HCT116 (cell line): ENCODE data around the gene PLD5.
"Not testable (repeated sequence)": the region's sequence is repeated elsewhere in the genome, so short reads cannot be mapped to it uniquely, and the experiment has no call there.

ENCODE experiments used
- CTCF ChIP-seq, 3 experiments: fragments of 200-600 bp in 1 of 3; sonication (generic) in 1 of 3; IDR thresholded peaks in 2 of 3; conservative IDR thresholded peaks in 1 of 3; 2 replicates each; pipeline ENCODE4 v1.5.1; 2012 to 2017; ENCODE audit warnings: low read depth in 2 of 3, low read length in 2 of 3, antibody characterized with exemption in 1 of 3, borderline replicate concordance in 1 of 3, control low read depth in 1 of 3, mild to moderate bottlenecking in 1 of 3, mixed read lengths in 1 of 3, mixed run types in 1 of 3, moderate library complexity in 1 of 3; ENCODE audit not compliant: insufficient read depth in 1 of 3
- EGR1 ChIP-seq: IDR thresholded peaks from 2 replicates; pipeline ENCODE4 v1.6.1; 2012; ENCODE audit warnings: low read depth
- EZH2 ChIP-seq: fragments of 200-600 bp; sonication (generic); IDR thresholded peaks from 2 replicates; pipeline ENCODE4 v1.6.1; 2017; ENCODE audit warnings: antibody characterized with exemption, mixed run types
- MAX ChIP-seq: IDR thresholded peaks from 2 replicates; pipeline ENCODE4 v1.6.1; 2012
- POLR2A ChIP-seq: IDR thresholded peaks from 2 replicates; pipeline ENCODE4 v1.7.0; 2011; ENCODE audit warnings: borderline replicate concordance; ENCODE audit not compliant: insufficient read depth, insufficient read length; ENCODE audit errors: extremely low read depth
- POLR2AphosphoS5 ChIP-seq: IDR thresholded peaks from 2 replicates; pipeline ENCODE4 v1.6.1; 2011; ENCODE audit warnings: mild to moderate bottlenecking, low read depth, low read length, moderate library complexity
- RAD21 ChIP-seq: IDR thresholded peaks from 2 replicates; pipeline ENCODE4 v1.6.1; 2012; ENCODE audit warnings: low read depth, mild to moderate bottlenecking
- REST ChIP-seq: IDR thresholded peaks from 2 replicates; pipeline ENCODE4 v1.6.1; 2012; ENCODE audit warnings: low read depth
- SIN3A ChIP-seq: IDR thresholded peaks from 2 replicates; pipeline ENCODE4 v1.6.1; 2012; ENCODE audit warnings: low read depth
- SP1 ChIP-seq: IDR thresholded peaks from 2 replicates; pipeline ENCODE4 v1.6.1; 2012; ENCODE audit warnings: low read depth
- SRF ChIP-seq: IDR thresholded peaks from 2 replicates; pipeline ENCODE4 v1.6.1; 2012; ENCODE audit warnings: low read depth
- TCF7L2 ChIP-seq: IDR thresholded peaks from 2 replicates; pipeline ENCODE4 v1.7.0; 2011; ENCODE audit warnings: borderline replicate concordance, inconsistent platforms; ENCODE audit not compliant: insufficient read depth, insufficient read length; ENCODE audit errors: extremely low read depth

GRCh38 chr1:242058181-242058580 lies 466.3 kb downstream of the PLD5 start:
- TF ChIP-seq CTCF (IDR thresholded peaks at IDR 0.05 in 2 of 3, conservative IDR thresholded peaks at IDR 0.05 in 1 of 3; ENCODE audit: borderline replicate concordance in 1 of 3, insufficient read depth in 1 of 3, low read depth in 2 of 3, low read length in 2 of 3); POLR2AphosphoS5; EZH2; TCF7L2; MAX; RAD21; SIN3A; EGR1; POLR2A; SRF; REST; SP1: not testable (repeated sequence)
